IMR-90 (cell line): Measurements from ENCODE around the gene RAB34. TPM values are rescaled to one million over a fixed set of nuclear protein-coding genes. Genes with fewer than 3 reads are reported as not detected.
A peak's percentile ranks its signal among the peaks of the same experiment; 100 is the strongest.

Experiments
- ATAC-seq: fragments of 200-7000 bp; cut with Tn5 transposase; 2 replicates; pipeline ENCODE4 v1.9.1; 2020; ENCODE audit warnings: low read depth, mild to moderate bottlenecking, moderate library complexity
- BruUV-seq: library from RNA; stranded (reverse); fragments of 400-500 nt; replicated peaks from 2 replicates; lab custom pipeline; 2021; lab: Mats Ljungman, UMichigan
- CTCF ChIA-PET: fragments of 300-600 bp; formaldehyde crosslinking; extraction: SDS; loops from one replicate; lab custom pipeline; 2021; ENCODE audit warnings: antibody characterized with exemption; lab: Yijun Ruan, JAX
- POLR2A ChIA-PET: fragments of 300-600 bp; sonication (Branson Sonifier 250); formaldehyde crosslinking; loops from one replicate; lab custom pipeline; 2022; ENCODE audit warnings: antibody characterized with exemption; ENCODE audit not compliant: unreplicated experiment; lab: Charles Lee
- DNase-seq: peaks from one replicate; pipeline ENCODE4 v3.0.0; 2013
- H2AFZ ChIP-seq: replicated peaks from 2 replicates; pipeline ENCODE3; 2013; ENCODE audit warnings: low read length, mild to moderate bottlenecking; ENCODE audit not compliant: poor library complexity
- H2AK5ac ChIP-seq: 2 replicates; pipeline ENCODE4 v1.6.1; 2013; ENCODE audit warnings: low read depth, low read length, inconsistent platforms
- H2AK9ac ChIP-seq: replicated peaks from 2 replicates; pipeline ENCODE3; 2013; ENCODE audit warnings: mild to moderate bottlenecking, low read depth, low read length, moderate library complexity; ENCODE audit not compliant: poor library complexity
- H2BK120ac ChIP-seq: 2 replicates; pipeline ENCODE4 v1.6.1; 2013; ENCODE audit warnings: low read depth, low read length, inconsistent platforms
- H2BK15ac ChIP-seq: 3 replicates; pipeline ENCODE4 v1.6.1; 2013; ENCODE audit warnings: low read depth, low read length, inconsistent platforms
- H2BK20ac ChIP-seq: 2 replicates; pipeline ENCODE4 v1.6.1; 2013; ENCODE audit warnings: low read depth, mild to moderate bottlenecking, inconsistent platforms, low read length, moderate library complexity
- H2BK5ac ChIP-seq: 2 replicates; pipeline ENCODE4 v1.6.1; 2013; ENCODE audit warnings: mild to moderate bottlenecking, low read depth, low read length, inconsistent platforms; ENCODE audit not compliant: poor library complexity, severe bottlenecking
- H3K14ac ChIP-seq: replicated peaks from 2 replicates; pipeline ENCODE4 v1.6.1; 2013; ENCODE audit warnings: low read depth, low read length, inconsistent platforms
- H3K18ac ChIP-seq: 2 replicates; pipeline ENCODE4 v1.6.1; 2013; ENCODE audit warnings: low read depth, low read length, control low read depth
- H3K23ac ChIP-seq: 2 replicates; pipeline ENCODE4 v1.6.1; 2013; ENCODE audit warnings: low read depth, low read length, inconsistent platforms
- H3K27ac ChIP-seq: 2 replicates; pipeline ENCODE4 v1.5.1; 2013; ENCODE audit warnings: mild to moderate bottlenecking, control low read depth, low read length; ENCODE audit not compliant: insufficient read depth
- H3K27me3 ChIP-seq: 2 replicates; pipeline ENCODE4 v1.6.1; 2013; ENCODE audit warnings: low read length; ENCODE audit not compliant: control insufficient read depth, insufficient read depth
- H3K36me3 ChIP-seq: 2 replicates; pipeline ENCODE4 v1.6.1; 2013; ENCODE audit warnings: low read length, mixed read lengths; ENCODE audit not compliant: control insufficient read depth, insufficient read depth
- H3K4ac ChIP-seq: 2 replicates; pipeline ENCODE4 v1.6.1; 2013; ENCODE audit warnings: low read depth, low read length, inconsistent platforms
- H3K4me1 ChIP-seq: 2 replicates; pipeline ENCODE4 v1.6.1; 2013; ENCODE audit warnings: low read length, mixed read lengths; ENCODE audit not compliant: control insufficient read depth, insufficient read depth
- H3K4me2 ChIP-seq: 2 replicates; pipeline ENCODE4 v1.6.1; 2013; ENCODE audit warnings: low read depth, mild to moderate bottlenecking, control low read depth, low read length, moderate library complexity
- H3K4me3 ChIP-seq: 2 replicates; pipeline ENCODE4 v1.5.1; 2013; ENCODE audit warnings: low read depth, mild to moderate bottlenecking, control low read depth, low read length, moderate library complexity; ENCODE audit not compliant: insufficient read depth
- H3K56ac ChIP-seq: 2 replicates; pipeline ENCODE4 v1.6.1; 2013; ENCODE audit warnings: low read length, inconsistent platforms; ENCODE audit not compliant: insufficient read depth; ENCODE audit errors: extremely low read depth
- H3K79me1 ChIP-seq, 2 experiments: 2 replicates each; pipeline ENCODE4 v1.6.1; 2013; ENCODE audit warnings: low read length in 2 of 2, inconsistent platforms in 1 of 2, low read depth in 1 of 2
- H3K9ac ChIP-seq: 2 replicates; pipeline ENCODE4 v1.6.1; 2013; ENCODE audit warnings: low read depth, low read length, control low read depth
- H3K9me1 ChIP-seq: 2 replicates; pipeline ENCODE4 v1.6.1; 2013; ENCODE audit warnings: low read length, inconsistent platforms; ENCODE audit not compliant: insufficient read depth
- H3K9me3 ChIP-seq: 2 replicates; pipeline ENCODE4 v1.6.1; 2013; ENCODE audit warnings: low read length; ENCODE audit not compliant: control insufficient read depth, insufficient read depth
- H4K20me1 ChIP-seq: 2 replicates; pipeline ENCODE4 v1.6.1; 2013; ENCODE audit warnings: low read length, inconsistent platforms; ENCODE audit not compliant: insufficient read depth
- H4K5ac ChIP-seq: 2 replicates; pipeline ENCODE4 v1.6.1; 2013; ENCODE audit warnings: mild to moderate bottlenecking, low read depth, low read length, control low read depth
- H4K8ac ChIP-seq, 2 experiments: 2 replicates each; pipeline ENCODE4 v1.6.1; 2013; ENCODE audit warnings: low read depth in 2 of 2, low read length in 2 of 2, control low read depth in 1 of 2, inconsistent platforms in 1 of 2
- H4K91ac ChIP-seq: 2 replicates; pipeline ENCODE4 v1.6.1; 2013; ENCODE audit warnings: low read depth, low read length, inconsistent platforms; ENCODE audit not compliant: insufficient read depth
- BHLHE40 ChIP-seq: fragments of 150-350 bp; IDR thresholded peaks from 2 replicates; pipeline ENCODE4 v1.6.1; 2016; ENCODE audit warnings: mild to moderate bottlenecking, low read depth, low read length
- CEBPB ChIP-seq: IDR thresholded peaks from 2 replicates; pipeline ENCODE4 v1.6.1; 2012; ENCODE audit warnings: low read depth, low read length, improper control_type of control experiment
- ELK1 ChIP-seq: fragments of 150-350 bp; IDR thresholded peaks from 2 replicates; pipeline ENCODE4 v1.6.1; 2016; ENCODE audit warnings: low read depth, mild to moderate bottlenecking, low read length, moderate library complexity, borderline replicate concordance
- MAZ ChIP-seq: IDR thresholded peaks from 2 replicates; pipeline ENCODE4 v1.6.1; 2012; ENCODE audit warnings: low read depth, mild to moderate bottlenecking, low read length, improper control_type of control experiment, moderate library complexity, borderline replicate concordance
- MXI1 ChIP-seq: IDR thresholded peaks from 2 replicates; pipeline ENCODE4 v1.6.1; 2012; ENCODE audit warnings: low read depth, mild to moderate bottlenecking, low read length, moderate library complexity, borderline replicate concordance
- NFE2L2 ChIP-seq: fragments of 150-350 bp; IDR thresholded peaks from 2 replicates; pipeline ENCODE4 v1.6.1; 2016; ENCODE audit warnings: low read depth, mild to moderate bottlenecking, low read length
- POLR2A ChIP-seq: IDR thresholded peaks from 2 replicates; pipeline ENCODE4 v1.6.1; 2012; ENCODE audit warnings: mild to moderate bottlenecking, low read depth, low read length
- RFX5 ChIP-seq: IDR thresholded peaks from 2 replicates; pipeline ENCODE4 v1.8.0; 2012; ENCODE audit warnings: low read depth, mild to moderate bottlenecking, low read length, moderate library complexity
- WGBS, 2 experiments: methylation state at CpG; one replicate each; pipeline versions ENCODE4 v1.1.5 to v1.1.7; 2013; ENCODE audit warnings: missing lambda C conversion rate in 2 of 2; ENCODE audit not compliant: insufficient read length in 1 of 2; ENCODE audit errors: extremely low coverage in 2 of 2; 5-methylcytosine and 5-hydroxymethylcytosine counted together
- dilution Hi-C: fragments of 300-500 bp; cut with HindIII; formaldehyde crosslinking; loops from one replicate; pipeline ENCODE4 v1.14.3; 2018; ENCODE audit warnings: low sequenced_read_pairs; ENCODE audit not compliant: unreplicated experiment
- in situ Hi-C: fragments of 300-500 bp; cut with MboI; formaldehyde crosslinking; loops from 3 replicates; pipeline ENCODE4 v1.14.3; 2019; ENCODE audit warnings: low sequenced_read_pairs, inconsistent platforms, mixed read lengths
- intact Hi-C: fragments of 100-400 bp; cut with micrococcal nuclease; formaldehyde crosslinking; loops from 2 replicates; pipeline ENCODE4 v1.10.0; 2022
- polyA plus RNA-seq, 3 experiments: library from polyadenylated mRNA; depleted of rRNA; stranded (reverse); fragments of >200 nt; gene quantifications; 2 replicates each; pipeline ENCODE4 v1.2.3, GENCODE V29; 2012; ENCODE audit warnings: low replicate concordance in 1 of 3
- total RNA-seq: library from RNA; depleted of rRNA; stranded (reverse); fragments of >200 nt; gene quantifications from 2 replicates; pipeline ENCODE4 v1.2.3, GENCODE V29; 2012

Gene RAB34
- total and polyA plus RNA-seq, 2 of the 4 experiments (the other 2 are of a cell fraction) = 351 to 387 TPM

GRCh38 chr17:28710861-28711722 is 6.6 kb downstream of the RAB34 start:
- Histone ChIP-seq H3K9me1 (peaks cover 24% of the 10 kb centered on the region), H3K79me1 (peaks cover 6 to 46% of the 10 kb centered on the region in 2 experiments; a peak in 3 of 4 replicates), H4K5ac (peak overlapping the region; percentile 83), H3K4ac (peak overlapping the region; percentile 93), H2AK5ac (peak overlapping the region; percentile 98), H3K14ac (peak overlapping the region; percentile 95), H2BK15ac (no peak overlapping the region), H3K4me1 (peaks cover 12% of the 10 kb centered on the region), H3K56ac (peak overlapping the region; percentile 97), H3K23ac (peak overlapping the region; percentile 87), H3K4me2 (peak overlapping the region; percentile 97), H2BK20ac (no peak overlapping the region), H3K9ac (peak overlapping the region; percentile 89), H2AK9ac (peak overlapping the region; percentile 93), H4K8ac (peak overlapping the region; percentile 82 to 87), H4K91ac (peak overlapping the region; percentile 91), H3K36me3 (peaks cover 35% of the 10 kb centered on the region), H3K9me3 (no peaks in the 10 kb centered on the region), H4K20me1 (peaks cover 18% of the 10 kb centered on the region; the same call in 1 of the 2 replicates), H2AFZ (peak overlapping the region; percentile 90), H3K4me3 (peak overlapping the region; percentile 65), H3K27me3 (no peaks in the 10 kb centered on the region), H3K27ac (peak overlapping the region; percentile 97), H3K18ac (peak overlapping the region; percentile 81), H2BK120ac (peak overlapping the region; percentile 36), H2BK5ac (peak overlapping the region; percentile 86)
- BruUV-seq = no TSS peak
- in situ Hi-C loops = no loop called here
- 1% methylated on average over 38 of the region's 74 CpGs; no CpG with 5 or more reads in 1 of the 2 experiments for WGBS, 2 experiments
- ChIA-PET POLR2A (interaction anchor here (0.6 to 1.5 kb wide), 5 partner anchors 8 to 43 kb away, joined by 3 to 6 read pairs (median 3); partner anchors contain the start of gene RPL23A), CTCF (interaction anchor here (0.6 to 1.7 kb wide), 2 partner anchors 16 to 39 kb away, joined by 3 to 9 read pairs; partner anchors contain the start of gene TLCD1)
- TF ChIP-seq POLR2A (peak; percentile 84), BHLHE40 (no peak), MAZ (peak; percentile 8; the same call in 1 of the 2 replicates), NFE2L2 (no peak), ELK1 (no peak), CEBPB (no peak), MXI1 (peak; percentile 85), RFX5 (no peak)
- intact Hi-C loops = loop anchor here (2.0 kb wide), 1 partner anchor 66 kb away; the partner anchor contains the start of gene BLTP2
- ATAC-seq (peak; percentile 95), DNase-seq (peak; percentile 85)
- dilution Hi-C loops = no loop called here
